Measurements from ENCODE around the gene DNMBP.

Gene DNMBP

DNA sequence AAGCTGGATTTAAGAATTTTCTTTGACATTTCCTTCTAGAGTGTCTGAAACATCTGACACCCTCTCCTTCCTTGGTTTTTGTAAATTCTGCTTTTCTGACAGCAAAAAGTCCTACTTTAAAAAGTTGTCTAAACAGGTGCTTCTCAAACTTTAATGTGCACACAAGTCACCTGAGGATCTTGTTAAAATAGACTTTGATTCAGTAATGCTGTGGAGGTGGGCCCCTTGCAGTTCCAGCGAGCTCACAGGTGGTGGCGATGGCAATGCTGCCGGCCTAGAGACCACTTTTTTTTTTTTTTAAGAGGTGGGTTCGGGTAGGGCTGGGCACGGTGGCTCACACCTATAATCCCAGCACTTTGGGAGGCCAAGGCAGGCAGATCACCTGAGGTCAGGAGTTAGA, 150.2 kb downstream of the DNMBP start:
- TF ChIP-seq ZBTB7A (IDR thresholded peaks at IDR 0.05; ENCODE audit: low read depth) (no peak), TAF1 (IDR thresholded peaks at IDR 0.05; ENCODE audit: low read depth) (no peak), RAD21 (IDR thresholded peaks at IDR 0.05; ENCODE audit: low read depth) (peak; percentile 74)
- TF ChIP-seq, protein P1, sequence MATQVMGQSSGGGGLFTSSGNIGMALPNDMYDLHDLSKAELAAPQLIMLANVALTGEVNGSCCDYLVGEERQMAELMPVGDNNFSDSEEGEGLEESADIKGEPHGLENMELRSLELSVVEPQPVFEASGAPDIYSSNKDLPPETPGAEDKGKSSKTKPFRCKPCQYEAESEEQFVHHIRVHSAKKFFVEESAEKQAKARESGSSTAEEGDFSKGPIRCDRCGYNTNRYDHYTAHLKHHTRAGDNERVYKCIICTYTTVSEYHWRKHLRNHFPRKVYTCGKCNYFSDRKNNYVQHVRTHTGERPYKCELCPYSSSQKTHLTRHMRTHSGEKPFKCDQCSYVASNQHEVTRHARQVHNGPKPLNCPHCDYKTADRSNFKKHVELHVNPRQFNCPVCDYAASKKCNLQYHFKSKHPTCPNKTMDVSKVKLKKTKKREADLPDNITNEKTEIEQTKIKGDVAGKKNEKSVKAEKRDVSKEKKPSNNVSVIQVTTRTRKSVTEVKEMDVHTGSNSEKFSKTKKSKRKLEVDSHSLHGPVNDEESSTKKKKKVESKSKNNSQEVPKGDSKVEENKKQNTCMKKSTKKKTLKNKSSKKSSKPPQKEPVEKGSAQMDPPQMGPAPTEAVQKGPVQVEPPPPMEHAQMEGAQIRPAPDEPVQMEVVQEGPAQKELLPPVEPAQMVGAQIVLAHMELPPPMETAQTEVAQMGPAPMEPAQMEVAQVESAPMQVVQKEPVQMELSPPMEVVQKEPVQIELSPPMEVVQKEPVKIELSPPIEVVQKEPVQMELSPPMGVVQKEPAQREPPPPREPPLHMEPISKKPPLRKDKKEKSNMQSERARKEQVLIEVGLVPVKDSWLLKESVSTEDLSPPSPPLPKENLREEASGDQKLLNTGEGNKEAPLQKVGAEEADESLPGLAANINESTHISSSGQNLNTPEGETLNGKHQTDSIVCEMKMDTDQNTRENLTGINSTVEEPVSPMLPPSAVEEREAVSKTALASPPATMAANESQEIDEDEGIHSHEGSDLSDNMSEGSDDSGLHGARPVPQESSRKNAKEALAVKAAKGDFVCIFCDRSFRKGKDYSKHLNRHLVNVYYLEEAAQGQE (IDR thresholded peaks at IDR 0.05; ENCODE audit: low read depth), result no peak
- TF ChIP-seq, protein P2, sequence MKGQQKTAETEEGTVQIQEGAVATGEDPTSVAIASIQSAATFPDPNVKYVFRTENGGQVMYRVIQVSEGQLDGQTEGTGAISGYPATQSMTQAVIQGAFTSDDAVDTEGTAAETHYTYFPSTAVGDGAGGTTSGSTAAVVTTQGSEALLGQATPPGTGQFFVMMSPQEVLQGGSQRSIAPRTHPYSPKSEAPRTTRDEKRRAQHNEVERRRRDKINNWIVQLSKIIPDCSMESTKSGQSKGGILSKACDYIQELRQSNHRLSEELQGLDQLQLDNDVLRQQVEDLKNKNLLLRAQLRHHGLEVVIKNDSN (IDR thresholded peaks at IDR 0.05), result no peak

DNA sequence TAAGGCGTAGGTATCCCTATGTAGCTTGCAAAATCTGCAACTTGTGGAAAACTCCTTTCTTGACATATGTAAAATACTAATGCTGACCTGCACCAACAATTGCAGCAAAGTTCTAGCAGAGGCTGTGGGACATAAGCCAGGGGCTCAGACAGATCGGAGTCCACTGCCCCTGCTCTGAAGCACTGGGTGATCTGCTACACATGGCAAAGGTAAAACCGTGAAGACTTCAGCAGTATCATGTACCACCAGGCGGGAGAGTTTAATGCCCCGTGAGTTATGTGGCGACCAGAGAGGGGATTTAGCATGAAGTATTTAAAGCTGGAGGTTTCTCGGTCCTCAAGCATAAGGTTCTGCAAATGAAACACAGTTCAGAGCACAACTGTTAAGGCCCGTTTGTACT, 150.9 kb downstream of the DNMBP start:
- no peak for TF ChIP-seq TCF12 (IDR thresholded peaks at IDR 0.05; ENCODE audit: low read depth)
- no peak for TF ChIP-seq EGR1 (IDR thresholded peaks at IDR 0.05)
- TF ChIP-seq, protein P2 (IDR thresholded peaks at IDR 0.05), result no peak

DNA sequence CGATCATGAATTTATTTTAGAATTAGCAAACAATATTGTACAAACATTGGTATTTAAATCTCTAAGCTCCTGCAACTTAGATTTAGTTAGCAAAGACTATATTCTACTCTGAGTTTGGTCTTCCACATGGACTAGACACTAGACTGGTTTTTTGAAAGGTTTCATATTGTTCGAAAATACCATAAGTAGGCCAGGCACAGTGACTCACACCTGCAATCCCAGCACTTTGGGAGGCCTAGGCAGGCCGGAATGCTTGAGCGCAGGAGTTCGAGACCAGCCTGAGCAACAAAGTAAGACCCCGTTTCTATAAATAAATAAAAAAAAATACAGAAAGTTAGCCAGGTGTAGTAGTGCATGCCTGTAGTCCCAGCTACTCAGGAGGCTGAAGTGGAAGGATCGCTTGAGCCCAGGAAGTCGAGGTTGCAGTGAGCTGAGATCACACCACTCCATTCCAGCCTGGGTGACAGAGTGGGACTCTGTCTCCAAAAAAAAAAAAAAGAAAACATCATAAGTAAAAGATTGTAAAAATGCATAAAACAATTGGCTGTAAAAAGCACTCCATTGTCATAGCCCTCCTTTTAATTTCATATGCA, 154.2 kb downstream of the DNMBP start:
- TF ChIP-seq RAD21 (IDR thresholded peaks at IDR 0.05; ENCODE audit: low read depth), result no peak
- no peak for TF ChIP-seq EGR1 (IDR thresholded peaks at IDR 0.05)
- no peak for TF ChIP-seq CREB1 (IDR thresholded peaks at IDR 0.05; ENCODE audit: low read depth)
- TF ChIP-seq TEAD4 (IDR thresholded peaks at IDR 0.05), result no peak
- TF ChIP-seq, protein P2 (IDR thresholded peaks at IDR 0.05), result no peak
- TF ChIP-seq CEBPB (IDR thresholded peaks at IDR 0.05), result no peak
- no peak for TF ChIP-seq TAF1 (IDR thresholded peaks at IDR 0.05; ENCODE audit: low read depth)
- TF ChIP-seq NFIC (IDR thresholded peaks at IDR 0.05), result no peak
- TF ChIP-seq, protein P3, sequence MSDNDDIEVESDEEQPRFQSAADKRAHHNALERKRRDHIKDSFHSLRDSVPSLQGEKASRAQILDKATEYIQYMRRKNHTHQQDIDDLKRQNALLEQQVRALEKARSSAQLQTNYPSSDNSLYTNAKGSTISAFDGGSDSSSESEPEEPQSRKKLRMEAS (IDR thresholded peaks at IDR 0.05), result no peak
- TF ChIP-seq FOXM1 (IDR thresholded peaks at IDR 0.05; ENCODE audit: borderline replicate concordance, low read depth), result no peak

DNA sequence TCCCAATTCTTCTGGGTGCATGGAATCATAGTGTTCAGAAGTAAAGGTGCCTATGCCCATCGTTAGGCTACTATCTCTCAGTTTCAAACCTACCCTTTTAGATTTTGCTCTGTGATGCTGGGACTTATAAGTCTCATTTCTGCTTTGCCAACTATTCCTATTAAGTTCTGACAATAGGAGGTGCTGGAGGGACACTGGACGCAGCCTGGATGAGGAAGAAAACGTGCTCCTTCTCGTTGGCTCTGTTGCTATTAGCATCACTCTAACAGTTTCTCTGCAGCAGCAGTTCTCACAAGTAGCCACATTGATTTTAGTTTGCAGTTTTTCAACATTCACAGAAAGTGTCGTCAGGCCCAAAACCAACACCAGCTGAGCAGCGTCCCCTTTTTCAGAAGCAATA, 154.9 kb downstream of the DNMBP start:
- TF ChIP-seq FOXM1 (IDR thresholded peaks at IDR 0.05; ENCODE audit: borderline replicate concordance, low read depth), result no peak
- no peak for TF ChIP-seq NFIC (IDR thresholded peaks at IDR 0.05)
- TF ChIP-seq CEBPB (IDR thresholded peaks at IDR 0.05), result no peak
- peak; percentile 76 for TF ChIP-seq RAD21 (IDR thresholded peaks at IDR 0.05; ENCODE audit: low read depth)
- TF ChIP-seq, protein P3 (IDR thresholded peaks at IDR 0.05), result no peak
- TF ChIP-seq TCF12 (IDR thresholded peaks at IDR 0.05; ENCODE audit: low read depth), result no peak
- TF ChIP-seq, protein P1 (IDR thresholded peaks at IDR 0.05; ENCODE audit: low read depth), result no peak
- TF ChIP-seq YY1 (IDR thresholded peaks at IDR 0.05; ENCODE audit: low read depth), result no peak

GRCh38 chr10:99853655-99854054, 156.1 kb downstream of the DNMBP start:
- TF ChIP-seq YY1 (IDR thresholded peaks at IDR 0.05; ENCODE audit: low read depth) (no peak), TCF12 (IDR thresholded peaks at IDR 0.05; ENCODE audit: low read depth) (no peak), CEBPB (IDR thresholded peaks at IDR 0.05) (no peak), FOXM1 (IDR thresholded peaks at IDR 0.05; ENCODE audit: borderline replicate concordance, low read depth) (no peak), ZBTB7A (IDR thresholded peaks at IDR 0.05; ENCODE audit: low read depth) (no peak), RAD21 (IDR thresholded peaks at IDR 0.05; ENCODE audit: low read depth) (no peak), TEAD4 (IDR thresholded peaks at IDR 0.05) (no peak), CREB1 (IDR thresholded peaks at IDR 0.05; ENCODE audit: low read depth) (no peak), EP300 (IDR thresholded peaks at IDR 0.05; ENCODE audit: borderline replicate concordance) (no peak), NFIC (IDR thresholded peaks at IDR 0.05) (no peak), TAF1 (IDR thresholded peaks at IDR 0.05; ENCODE audit: low read depth) (no peak), EGR1 (IDR thresholded peaks at IDR 0.05) (no peak)
- TF ChIP-seq, protein P2 (IDR thresholded peaks at IDR 0.05), result no peak
- TF ChIP-seq, protein P1 (IDR thresholded peaks at IDR 0.05; ENCODE audit: low read depth), result no peak
- TF ChIP-seq, protein P3 (IDR thresholded peaks at IDR 0.05), result no peak

Measured in Ishikawa (cell line).